Measurements from ENCODE around the gene INPP5A.

- no peak for TF ChIP-seq CTCF (IDR thresholded peaks at IDR 0.05)
- TF ChIP-seq POLR2AphosphoS5 (IDR thresholded peaks at IDR 0.05): no peak
- no peak for TF ChIP-seq POLR2A (IDR thresholded peaks at IDR 0.05)
Observed at GRCh38 chr10:132814469-132814856, 276.9 kb downstream of the INPP5A start.

All from sigmoid colon (tissue), 4 donors.